HG02759 (cell line): ENCODE data around the gene COL8A1.

Experiments
- ATAC-seq: cut with Tn5 transposase; IDR thresholded peaks from one replicate; pipeline ENCODE4 v1.9.1; 2021; ENCODE audit warnings: mild to moderate bottlenecking, moderate library complexity; ENCODE audit not compliant: unreplicated experiment

Gene COL8A1

DNA sequence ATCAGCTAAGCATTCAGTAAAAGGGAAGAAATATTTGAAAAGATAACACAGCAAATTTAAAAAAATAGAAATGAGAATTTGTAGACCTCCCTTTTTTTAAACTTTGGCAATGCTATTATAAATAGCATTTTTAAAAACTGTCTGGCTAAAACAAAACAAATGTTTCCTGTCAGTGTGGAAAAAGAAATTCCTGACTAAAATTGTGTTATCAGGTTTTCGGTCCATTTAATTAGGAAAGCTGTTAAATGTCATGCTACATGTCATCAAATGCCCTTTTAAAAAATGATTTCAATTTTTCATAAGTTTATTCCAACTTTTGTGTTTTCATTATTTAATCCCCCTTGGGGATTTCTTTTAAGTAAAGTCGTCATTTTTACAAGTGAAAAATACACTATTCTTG is 29.6 kb downstream of the COL8A1 start:
- no peak for ATAC-seq

DNA sequence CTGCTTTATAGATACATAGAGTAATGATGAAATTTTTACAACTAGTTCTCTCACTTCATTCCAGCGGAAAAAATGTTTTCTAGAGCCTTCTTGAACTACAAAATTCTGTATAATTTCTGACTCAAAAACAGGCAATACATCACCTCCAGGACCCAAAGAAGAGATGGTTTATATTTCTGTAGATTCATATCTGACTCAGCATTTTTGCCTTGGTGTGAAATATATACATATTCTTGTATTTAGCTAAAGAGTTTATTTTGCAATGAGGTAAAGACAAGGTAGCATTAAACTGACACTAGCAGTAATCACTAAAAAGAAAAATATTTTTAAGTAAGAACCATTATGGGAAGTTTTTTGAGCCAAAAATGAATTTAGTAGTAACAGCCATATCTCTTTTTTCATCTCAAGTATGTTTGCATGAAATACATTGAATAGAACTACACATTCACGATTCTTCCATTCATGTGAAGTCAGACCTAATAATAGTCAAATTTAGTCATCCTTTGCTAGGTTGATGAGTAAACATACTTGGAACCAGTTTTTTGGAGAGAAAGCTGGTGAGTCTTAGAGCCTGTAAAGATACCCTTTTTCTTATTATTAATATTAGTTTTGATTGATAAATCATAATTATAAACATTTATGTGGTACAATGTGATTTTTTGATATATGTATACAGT is 31.6 kb downstream of the COL8A1 start:
- no peak for ATAC-seq

DNA sequence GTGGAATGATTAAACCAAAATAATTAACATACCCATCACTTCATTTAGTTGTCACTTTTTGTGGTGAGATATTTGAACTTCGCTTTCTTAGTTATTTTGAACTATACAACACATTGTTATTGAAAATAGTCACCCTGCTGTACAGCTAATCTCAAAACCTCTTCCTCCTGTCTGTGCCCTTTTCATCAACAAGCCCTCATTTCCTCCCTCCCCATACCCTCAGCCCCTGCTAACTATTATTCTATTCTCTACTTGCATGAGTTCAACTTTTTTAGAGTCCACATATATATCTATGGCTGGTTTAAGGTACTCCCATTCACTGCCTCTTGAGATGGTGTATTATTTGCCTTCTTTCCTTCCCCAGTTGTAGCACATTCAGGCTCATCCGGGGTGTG is 32.2 kb downstream of the COL8A1 start:
- no peak for ATAC-seq

DNA sequence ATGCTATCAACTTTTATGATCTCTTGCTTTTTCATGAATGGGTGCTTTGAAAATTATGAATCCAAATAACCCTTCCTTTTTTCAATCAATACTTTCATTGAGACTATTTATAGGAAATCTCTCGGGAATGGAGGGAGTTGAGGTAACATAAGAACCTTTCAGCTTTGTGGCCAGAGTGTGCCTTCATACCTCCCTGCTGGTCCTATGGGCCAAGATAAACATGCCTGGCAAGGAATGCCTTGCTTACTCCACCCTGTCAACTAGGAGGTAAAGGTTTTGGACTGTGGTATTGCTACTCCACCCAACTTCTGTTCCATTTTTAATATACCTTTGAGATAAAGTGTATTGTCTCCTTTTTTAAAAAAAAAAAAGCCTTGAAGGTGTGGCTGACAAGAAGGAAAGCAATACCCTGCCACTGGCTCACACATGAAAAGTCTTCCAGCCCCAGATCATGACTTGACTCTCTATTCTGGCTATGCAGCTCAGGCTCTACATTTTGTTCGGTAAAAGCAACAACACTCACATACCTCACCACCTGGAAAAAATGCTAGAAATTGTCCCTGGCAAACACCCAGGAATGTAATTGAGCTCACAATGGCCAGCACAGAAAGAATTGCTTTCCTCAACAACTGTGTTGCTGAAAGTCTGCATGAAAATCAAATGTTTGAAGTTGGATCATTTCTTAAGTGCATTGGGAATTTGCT is 35.8 kb downstream of the COL8A1 start:
- ATAC-seq: no peak

DNA sequence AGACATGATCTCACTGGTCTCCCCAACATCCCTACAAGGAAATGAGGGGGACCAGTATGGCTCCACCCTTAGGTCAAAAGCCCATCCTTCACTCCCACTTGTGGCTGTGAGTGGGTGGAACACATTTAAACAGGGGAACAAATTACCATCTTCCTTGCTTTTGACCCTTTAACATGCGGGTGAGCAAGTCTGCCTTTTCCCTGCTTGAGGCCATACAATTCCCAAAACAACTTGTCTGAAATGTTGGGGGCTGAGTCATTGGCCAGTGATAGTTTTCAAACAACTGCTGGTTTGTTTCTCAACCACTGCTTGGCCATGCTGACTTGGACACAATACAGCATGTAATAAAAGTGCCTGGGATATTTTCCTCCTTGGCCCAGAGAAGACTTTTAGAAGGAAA is 39.6 kb downstream of the COL8A1 start:
- ATAC-seq: no peak

DNA sequence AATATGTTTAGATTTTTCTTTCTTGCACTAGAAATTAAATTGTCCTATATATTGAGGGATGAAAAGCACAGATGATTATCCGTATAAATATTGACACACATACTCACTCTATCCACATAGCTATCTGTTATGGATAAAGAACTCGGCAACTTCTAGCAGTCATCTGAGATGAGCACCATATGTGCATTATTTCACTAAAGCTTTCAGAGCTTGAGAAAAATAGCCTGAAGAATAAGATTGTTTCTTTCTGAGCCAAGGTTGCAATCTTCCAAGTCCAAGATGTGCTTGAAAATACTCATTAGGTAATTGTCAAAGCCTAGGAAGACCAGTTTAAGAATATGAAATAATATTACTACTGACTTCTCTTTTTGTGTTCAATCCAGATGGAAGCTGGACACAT is 40.5 kb downstream of the COL8A1 start:
- ATAC-seq: no peak

DNA sequence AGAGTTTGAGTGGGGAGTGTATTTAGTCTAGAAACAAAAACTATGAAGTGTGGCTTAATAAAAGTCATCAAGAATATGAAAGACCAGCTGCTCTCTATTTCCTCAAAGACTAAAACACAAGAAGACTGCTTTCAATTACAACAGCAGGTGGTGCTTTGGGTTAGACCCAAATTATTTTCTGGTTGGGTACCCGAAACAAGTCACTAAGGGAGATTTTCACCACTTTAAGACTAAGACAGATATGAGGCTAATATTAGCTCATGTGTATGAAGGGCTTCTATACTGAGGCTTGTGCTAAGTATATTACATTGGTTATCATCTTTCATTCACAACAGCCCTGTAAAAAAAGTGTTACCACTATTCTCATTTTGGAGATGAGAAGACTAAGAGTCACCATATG is 43.1 kb downstream of the COL8A1 start:
- ATAC-seq: peak; percentile 50

DNA sequence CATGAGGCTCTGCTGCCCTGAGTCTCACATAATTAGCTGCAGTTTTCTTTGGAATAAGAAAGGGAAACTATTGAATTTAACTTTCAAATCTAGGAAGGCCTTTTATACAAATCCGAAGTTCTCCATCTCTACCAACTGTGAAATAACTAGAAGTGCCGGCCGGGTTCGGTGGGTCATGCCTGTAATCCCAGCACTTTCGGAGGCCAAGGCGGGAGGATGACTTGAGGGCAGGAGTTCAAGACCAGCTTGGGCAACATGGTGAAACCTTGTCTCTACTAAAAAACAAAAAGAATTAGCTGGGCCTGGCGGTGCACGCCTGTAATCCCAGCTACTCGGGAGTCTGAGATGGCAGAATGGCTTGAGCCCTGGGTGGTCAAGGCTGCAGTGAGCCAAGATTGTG is 43.6 kb downstream of the COL8A1 start:
- ATAC-seq: no peak

DNA sequence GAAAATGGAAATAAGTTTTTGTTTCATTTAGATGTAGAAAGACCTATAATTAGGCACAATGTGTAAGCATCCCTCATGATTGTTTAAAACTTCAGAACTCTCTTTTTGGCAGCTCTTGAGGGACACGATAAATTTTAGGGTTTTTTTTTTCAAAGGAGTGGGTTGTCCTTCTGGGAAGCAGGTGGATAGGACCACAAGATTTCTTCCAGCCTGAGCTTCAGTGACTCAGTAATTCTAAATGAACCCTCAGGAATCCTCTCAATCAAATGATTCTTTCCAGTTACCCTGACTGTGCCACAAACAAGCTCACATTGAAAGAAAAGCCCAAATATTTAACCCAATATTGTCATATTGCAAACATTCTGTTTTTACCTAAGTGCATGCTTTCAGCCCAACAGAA is 45.1 kb downstream of the COL8A1 start:
- ATAC-seq: no peak

DNA sequence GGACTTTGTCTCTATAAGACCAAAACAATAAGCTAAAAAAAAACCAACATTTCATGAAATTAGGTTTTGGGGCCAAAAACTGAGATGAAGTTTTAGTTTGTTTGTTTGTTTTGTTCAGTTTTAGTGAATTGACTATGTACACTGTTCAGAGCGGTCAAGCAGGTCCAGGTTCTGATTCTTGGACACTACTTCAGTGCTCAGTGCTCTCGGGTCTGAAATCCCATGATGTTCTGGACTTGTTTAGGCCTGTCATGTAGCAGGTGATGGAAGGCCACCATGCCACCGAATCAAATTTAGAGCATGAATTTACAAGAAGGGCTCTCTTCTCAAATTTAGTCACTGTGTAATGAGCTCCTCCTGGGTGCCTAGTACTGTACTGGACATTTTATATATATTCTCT is 45.5 kb downstream of the COL8A1 start:
- ATAC-seq: no peak

DNA sequence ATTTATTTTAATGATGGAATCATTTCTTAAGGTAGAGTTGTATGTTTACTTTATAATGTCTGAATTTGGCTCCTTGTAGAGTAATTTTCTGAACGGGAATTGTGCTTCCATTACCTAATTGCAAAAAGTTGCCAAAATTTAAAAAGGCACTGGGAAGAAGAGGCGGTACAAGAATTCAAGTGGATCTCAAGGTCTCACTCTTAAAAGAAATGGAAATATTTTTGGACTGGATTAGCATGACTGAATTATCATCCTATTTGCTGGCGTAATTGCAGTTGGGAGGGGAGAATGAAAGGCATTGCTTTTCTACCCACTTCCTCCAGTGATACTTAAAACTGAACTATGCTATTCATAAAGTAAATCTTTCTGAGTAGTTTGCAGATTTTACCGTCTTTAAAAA is 46.2 kb downstream of the COL8A1 start:
- no peak for ATAC-seq

DNA sequence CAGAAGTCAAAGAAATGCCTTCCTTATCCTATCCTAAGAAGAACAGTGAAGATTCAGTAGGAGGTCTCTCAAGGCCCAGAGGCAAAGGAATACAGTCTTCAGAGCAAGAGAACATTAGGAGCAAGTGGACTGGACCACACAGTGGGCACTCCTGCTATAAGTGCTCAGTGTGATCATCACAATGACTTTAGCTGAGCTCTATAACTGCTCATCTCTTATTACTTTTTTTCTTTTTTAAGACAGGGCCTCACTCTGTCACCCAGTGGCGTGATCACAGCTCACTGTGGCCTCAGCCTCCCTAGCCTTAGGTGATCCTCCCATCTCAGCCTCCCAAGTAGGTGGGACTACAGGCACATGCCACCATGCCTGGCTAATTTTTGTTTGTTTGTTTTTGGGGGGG is 48.1 kb downstream of the COL8A1 start:
- no peak for ATAC-seq

DNA sequence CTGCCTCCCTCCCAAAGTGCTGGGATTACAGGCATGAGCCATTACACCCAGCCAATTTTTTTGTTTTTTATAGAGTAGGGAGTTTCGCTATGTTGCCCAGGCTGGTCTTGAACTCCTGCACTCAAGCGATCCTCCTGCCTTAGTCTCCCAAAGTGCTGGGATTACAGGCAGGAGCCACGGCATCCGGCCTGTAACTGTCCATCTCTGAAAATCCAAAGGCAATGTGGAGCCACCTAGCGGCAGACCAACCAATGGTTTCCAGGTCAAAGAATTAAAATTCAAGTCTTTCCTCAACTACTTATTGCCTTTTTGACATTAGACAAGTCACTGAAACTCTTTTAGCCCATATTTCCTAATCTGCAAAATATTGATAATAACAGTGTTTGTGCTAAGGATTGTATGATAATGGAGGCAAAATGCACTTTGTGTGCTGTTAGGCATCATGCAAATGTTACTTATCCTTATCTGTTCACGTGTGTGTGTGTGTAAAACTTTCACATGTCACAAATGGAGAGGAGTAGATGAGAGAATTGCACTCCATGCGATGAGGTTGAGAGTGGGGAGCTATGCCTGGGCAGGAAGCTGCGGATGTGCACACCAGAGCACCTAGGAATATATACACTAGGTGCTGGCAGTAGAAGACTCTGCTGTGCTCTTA is 48.7 kb downstream of the COL8A1 start:
- ATAC-seq: peak; percentile 78

DNA sequence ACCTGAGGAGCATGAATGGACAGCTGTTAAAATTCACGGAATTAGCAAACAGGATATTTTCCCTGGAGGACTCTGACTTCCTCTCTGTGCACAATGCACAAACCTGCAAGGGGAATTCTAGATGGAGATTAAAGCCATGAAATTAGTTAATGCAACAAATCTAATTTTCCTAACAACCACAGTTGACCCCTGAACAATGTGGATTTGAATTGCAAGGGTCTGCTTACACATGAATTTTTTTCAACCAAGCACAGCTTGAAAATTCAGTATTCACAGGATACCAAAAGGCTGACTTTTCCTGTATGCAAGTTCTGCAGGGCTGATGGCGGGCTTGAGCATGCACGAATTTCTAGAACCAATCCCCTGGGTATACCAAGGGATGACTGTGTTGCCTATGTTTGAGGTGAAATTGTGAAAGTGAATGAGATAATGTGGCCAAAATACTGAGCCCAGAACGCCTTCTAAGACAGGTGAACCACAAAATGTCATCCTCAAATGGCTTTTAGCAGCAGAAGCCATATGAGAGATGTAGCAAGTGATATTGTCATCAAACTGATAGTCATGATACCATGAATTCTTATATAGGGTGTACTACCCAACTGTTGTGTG is 52.5 kb downstream of the COL8A1 start:
- no peak for ATAC-seq

DNA sequence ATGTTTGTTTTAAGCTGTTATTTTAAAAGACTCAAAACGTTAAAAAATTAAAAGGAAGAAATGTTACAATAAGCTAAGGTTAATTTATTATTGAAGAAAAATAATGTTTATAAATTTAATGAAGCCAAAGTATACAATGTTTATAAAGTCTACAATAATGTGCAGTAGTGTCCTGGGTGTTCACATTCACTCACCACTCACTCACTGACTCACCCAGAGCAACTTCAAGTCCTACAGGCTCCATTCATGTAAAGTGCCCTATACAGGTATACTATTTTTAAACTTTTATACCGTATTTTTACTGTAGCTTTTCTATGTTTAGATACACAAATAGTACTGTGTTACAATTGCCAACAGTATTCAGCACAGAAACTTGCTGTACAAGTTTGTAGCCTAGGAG is 55.2 kb downstream of the COL8A1 start:
- ATAC-seq: no peak

DNA sequence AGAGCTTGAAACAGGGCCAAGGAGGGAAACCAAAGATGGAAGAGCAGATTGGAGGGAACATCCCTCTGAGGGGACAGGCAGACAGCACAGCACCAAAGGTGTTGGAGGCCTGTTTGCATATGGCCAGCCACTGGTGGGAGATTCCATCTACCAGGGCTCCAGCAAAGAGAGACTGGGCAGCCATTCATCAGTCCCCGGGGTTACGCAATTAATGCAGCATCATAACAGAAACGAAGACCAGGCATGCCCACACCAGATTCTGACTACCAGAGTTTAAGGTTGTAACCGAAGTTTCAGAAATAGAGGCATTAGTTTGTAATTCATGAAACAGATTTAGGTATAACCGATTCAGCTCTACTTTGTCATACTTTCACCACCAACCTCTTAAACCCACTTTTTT is 58.1 kb downstream of the COL8A1 start:
- no peak for ATAC-seq

DNA sequence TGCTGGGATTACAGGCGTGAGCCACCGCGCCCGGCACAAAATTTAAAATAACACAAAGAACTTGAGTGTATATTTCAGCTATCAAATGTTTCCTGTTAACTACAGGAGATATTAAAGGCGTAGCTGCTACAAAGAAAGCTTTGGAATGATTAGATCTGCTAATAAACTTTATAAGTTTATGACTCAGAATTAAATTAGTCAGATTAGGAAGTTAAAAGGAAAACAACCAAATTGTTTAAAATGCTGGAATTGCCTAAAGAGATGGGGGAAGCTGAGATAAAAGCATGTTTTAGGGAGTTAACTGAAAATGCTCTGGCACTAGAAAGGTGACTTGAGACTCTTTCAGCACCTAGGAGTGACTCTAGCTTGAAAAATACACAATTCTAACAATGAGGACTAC is 58.9 kb downstream of the COL8A1 start:
- no peak for ATAC-seq

DNA sequence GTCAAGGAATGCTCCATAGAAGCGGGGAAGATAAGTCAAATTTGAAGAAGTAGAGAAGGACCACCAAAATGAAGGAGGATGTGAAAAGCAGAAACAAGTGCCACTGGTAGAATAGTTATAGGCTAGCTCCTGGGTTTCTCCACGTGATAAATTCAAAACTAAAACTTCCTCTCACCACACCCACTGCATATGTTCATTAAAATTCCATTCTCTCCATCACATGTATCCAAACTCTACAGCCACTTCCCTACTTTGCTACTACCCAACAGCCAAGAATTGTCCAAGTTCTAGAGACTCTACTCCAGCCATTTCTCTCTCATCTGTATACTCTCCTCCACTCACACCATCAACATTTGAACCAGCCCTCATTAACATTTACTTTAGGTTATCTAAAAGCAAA is 60.5 kb downstream of the COL8A1 start:
- no peak for ATAC-seq

DNA sequence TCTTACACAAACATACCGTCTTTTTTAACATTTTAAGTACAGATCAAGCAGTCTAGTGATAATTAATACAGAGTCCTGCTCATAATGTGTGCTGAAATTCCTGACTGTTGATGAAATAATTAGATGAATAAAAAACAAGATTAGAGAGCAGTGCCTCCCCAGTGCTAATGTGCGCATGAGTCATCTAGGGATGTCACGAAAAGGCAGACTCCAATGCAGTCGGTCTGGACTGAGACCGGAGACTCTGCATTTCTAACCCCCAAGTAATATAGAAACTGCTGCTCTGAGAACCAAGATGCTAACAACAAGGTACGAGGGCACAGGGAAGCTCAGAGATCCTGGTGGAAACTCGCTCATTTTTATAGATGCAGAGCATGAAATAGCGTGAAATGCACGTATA is 61.4 kb downstream of the COL8A1 start:
- ATAC-seq: no peak

DNA sequence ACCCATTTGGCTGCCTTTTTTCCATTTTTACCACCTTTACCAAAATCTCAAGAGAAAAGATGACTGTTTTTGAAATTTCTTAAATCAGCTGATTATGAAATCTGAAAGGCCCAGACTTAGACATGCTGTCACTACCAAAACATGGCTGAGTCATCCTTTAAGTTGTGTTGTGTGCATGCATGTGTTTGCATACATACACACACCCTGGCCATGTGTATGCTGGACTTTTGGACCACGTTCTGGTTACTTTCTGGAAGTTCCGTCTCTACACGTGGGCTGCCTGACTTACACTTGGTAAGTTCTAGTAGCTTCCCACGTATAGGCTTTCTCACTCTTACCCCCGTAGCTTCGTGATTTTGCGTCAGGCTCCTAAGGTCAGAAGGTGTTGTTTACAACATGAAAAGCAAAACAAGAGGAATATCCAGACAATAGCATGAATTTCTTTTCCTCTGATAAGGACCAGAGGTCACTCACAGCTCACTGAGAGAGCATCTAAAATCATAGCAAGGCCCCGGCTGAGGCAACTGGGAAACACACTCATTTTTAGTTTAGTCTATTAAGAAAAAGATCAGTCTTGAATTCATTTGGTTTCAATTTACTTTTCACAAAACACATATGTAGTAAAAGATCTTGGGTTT is 62.4 kb downstream of the COL8A1 start:
- no peak for ATAC-seq
